Measurements from ENCODE around the gene PTPRC.

The PTPRC gene

GRCh38 chr1:198763298-198763714, 124.5 kb downstream of the PTPRC start (continued):
- TF ChIP-seq ZNF311 (tag by site-specific recombination; IDR thresholded peaks at IDR 0.05; ENCODE audit: borderline replicate concordance) = no peak
- 0 out of 2 replicates have a peak, but pooled peaks have one; percentile 25 for TF ChIP-seq KLF1 (tag by site-specific recombination; IDR thresholded peaks at IDR 0.05)
- peak; percentile 97 for TF ChIP-seq GFI1B (tag by site-specific recombination; IDR thresholded peaks at IDR 0.05)
- TF ChIP-seq ZNF433 (tag by site-specific recombination; IDR thresholded peaks at IDR 0.05; ENCODE audit: low read depth) = no peak
- peak; percentile 77; the same call in 1 of the 2 replicates for TF ChIP-seq ZFP37 (tag by site-specific recombination; IDR thresholded peaks at IDR 0.05)
- TF ChIP-seq ZNF596 (tag by site-specific recombination; IDR thresholded peaks at IDR 0.05) = peak; percentile 77
- no peak for TF ChIP-seq ZNF174 (tag by site-specific recombination; IDR thresholded peaks at IDR 0.05)
- TF ChIP-seq, protein P1, sequence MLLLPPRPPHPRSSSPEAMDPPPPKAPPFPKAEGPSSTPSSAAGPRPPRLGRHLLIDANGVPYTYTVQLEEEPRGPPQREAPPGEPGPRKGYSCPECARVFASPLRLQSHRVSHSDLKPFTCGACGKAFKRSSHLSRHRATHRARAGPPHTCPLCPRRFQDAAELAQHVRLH (tag by site-specific recombination; IDR thresholded peaks at IDR 0.05) = peak; percentile 86
- TF ChIP-seq SETDB1 (IDR thresholded peaks at IDR 0.05; ENCODE audit: insufficient read length, low read length) = no peak
- peak; percentile 85 for TF ChIP-seq BCL11B (tag by site-specific recombination; IDR thresholded peaks at IDR 0.05; ENCODE audit: low read depth)
- TF ChIP-seq ZNF707 (tag by site-specific recombination; IDR thresholded peaks at IDR 0.05) = no peak
- peak; percentile 92 for TF ChIP-seq SP7 (tag by site-specific recombination; IDR thresholded peaks at IDR 0.05)
- no peak for TF ChIP-seq ZNF280D (tag by site-specific recombination; IDR thresholded peaks at IDR 0.05)
- peak; percentile 96 for TF ChIP-seq GLI2 (tag by site-specific recombination; IDR thresholded peaks at IDR 0.05; ENCODE audit: borderline replicate concordance, low read depth)
- no peak for TF ChIP-seq ZNF785 (tag by site-specific recombination; IDR thresholded peaks at IDR 0.05)
- TF ChIP-seq ZNF175 (tag by site-specific recombination; IDR thresholded peaks at IDR 0.05) = no peak
- no peak; the same call in 1 of the 2 replicates for TF ChIP-seq ZBTB21 (tag by site-specific recombination; IDR thresholded peaks at IDR 0.05)
- TF ChIP-seq ZNF169 (tag by site-specific recombination; IDR thresholded peaks at IDR 0.05) = no peak
- TF ChIP-seq ZNF341 (tag by site-specific recombination; IDR thresholded peaks at IDR 0.05; ENCODE audit: low read depth) = no peak
- no peak for TF ChIP-seq ZNF157 (tag by site-specific recombination; IDR thresholded peaks at IDR 0.05)
- TF ChIP-seq ZNF140 (tag by site-specific recombination; IDR thresholded peaks at IDR 0.05) = no peak
- TF ChIP-seq ZNF155 (tag by site-specific recombination; IDR thresholded peaks at IDR 0.05) = no peak

DNA sequence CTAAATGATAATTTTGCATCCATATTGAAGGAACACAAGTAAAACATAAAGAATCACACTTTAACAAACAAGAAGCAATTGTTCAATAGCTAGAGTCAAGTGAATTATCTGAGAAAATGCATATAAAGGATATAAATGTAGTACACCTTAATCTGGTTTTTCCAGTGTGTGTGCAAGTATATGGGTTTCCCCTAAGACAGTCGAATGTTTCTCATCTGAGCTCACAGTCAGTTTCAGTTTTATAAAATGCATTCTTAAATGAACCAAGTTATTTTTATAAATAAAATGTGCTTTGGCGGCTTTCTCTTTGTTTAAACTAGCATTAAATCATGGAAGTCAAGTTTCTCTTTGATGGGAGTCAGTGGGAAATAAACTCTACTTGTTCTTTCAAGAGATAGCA, 125.9 kb downstream of the PTPRC start:
- ChIA-PET CTCF (no interaction called here), POLR2A (no interaction called here)
- Histone ChIP-seq H3K9me3 (ENCODE audit: control insufficient read depth, insufficient read depth, low read depth, low read length) (no peaks in the 10 kb centered on the region), H3K4me3 (ENCODE audit: low read depth, low read length) (no peak overlapping the region), H3K4me1 (ENCODE audit: control insufficient read depth, insufficient read depth, low read length) (peaks cover 8% of the 10 kb centered on the region; the same call in 1 of the 2 replicates), H3K27ac (ENCODE audit: extremely low read depth, low read depth, low read length) (no peak overlapping the region), H3K36me3 (ENCODE audit: control insufficient read depth in 2 of 2, insufficient read depth in 1 of 2, low read length in 2 of 2) (no peaks in the 10 kb centered on the region)
- TF ChIP-seq ZBTB49 (tag by site-specific recombination; IDR thresholded peaks at IDR 0.05; ENCODE audit: low read depth) (no peak), OSR2 (tag by site-specific recombination; IDR thresholded peaks at IDR 0.05) (no peak), KLF9 (tag by site-specific recombination; IDR thresholded peaks at IDR 0.05; ENCODE audit: low read depth) (no peak), ZNF707 (tag by site-specific recombination; IDR thresholded peaks at IDR 0.05) (no peak), ZNF433 (tag by site-specific recombination; IDR thresholded peaks at IDR 0.05; ENCODE audit: low read depth) (no peak), ZNF2 (tag by site-specific recombination; IDR thresholded peaks at IDR 0.05) (no peak), ZNF302 (tag by site-specific recombination; IDR thresholded peaks at IDR 0.05; ENCODE audit: low read depth) (no peak)
